OCI-M2 (cell line): ENCODE data around the gene SNRNP48.

ENCODE experiments used
- DNase-seq: peaks from one replicate; lab custom pipeline; 2025; ENCODE audit not compliant: unreplicated experiment; lab: John Stamatoyannopoulos, UW

The SNRNP48 gene

DNA sequence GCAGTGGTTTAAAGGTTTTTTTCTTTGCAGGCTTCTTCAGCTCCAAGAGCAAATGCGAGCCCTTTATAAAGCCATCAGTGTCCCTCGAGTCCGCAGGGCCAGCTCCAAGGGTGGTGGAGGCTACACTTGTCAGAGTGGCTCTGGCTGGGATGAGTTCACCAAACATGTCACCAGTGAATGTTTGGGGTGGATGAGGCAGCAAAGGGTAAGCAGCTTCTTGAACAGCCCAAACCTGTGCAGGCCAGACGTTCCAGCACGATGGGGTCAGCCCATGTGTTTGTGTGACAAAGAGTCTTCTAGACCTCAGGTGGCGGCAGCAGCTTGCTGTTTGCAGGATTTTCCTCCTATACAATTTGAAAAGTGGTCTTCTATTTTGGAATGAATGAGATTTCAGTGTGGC, 30.8 kb upstream of the SNRNP48 start:
- DNase-seq = no peak

GRCh38 chr6:7559651-7560385, 30.2 kb upstream of the SNRNP48 start:
- DNase-seq = no peak

- DNase-seq = no peak
These were observed 28.6 kb upstream of the SNRNP48 start for GRCh38 chr6:7561153-7561964.

GRCh38 chr6:7562769-7563168, 27.2 kb upstream of the SNRNP48 start:
- no peak for DNase-seq

DNA sequence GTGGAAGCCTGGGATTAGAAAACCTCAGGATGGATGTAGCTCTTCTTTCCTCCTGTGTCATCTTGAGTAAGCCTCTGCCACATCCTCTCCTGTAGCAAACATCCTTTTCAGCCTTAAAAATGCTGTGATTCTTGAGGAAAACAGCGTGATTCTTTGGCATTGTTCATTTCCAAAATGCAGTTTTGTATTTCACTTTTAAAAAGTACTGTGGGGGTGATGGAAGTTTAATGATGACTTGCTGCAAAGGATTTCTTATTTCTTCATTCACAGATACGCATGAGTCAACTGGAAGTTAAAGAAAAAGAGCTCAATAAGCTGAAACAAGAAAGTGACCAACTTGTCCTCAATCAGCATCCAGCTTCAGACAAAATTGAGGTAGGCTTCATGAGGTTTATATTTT, 23.9 kb upstream of the SNRNP48 start:
- no peak for DNase-seq

GRCh38 chr6:7566617-7567173, 23.3 kb upstream of the SNRNP48 start:
- no peak for DNase-seq

DNA sequence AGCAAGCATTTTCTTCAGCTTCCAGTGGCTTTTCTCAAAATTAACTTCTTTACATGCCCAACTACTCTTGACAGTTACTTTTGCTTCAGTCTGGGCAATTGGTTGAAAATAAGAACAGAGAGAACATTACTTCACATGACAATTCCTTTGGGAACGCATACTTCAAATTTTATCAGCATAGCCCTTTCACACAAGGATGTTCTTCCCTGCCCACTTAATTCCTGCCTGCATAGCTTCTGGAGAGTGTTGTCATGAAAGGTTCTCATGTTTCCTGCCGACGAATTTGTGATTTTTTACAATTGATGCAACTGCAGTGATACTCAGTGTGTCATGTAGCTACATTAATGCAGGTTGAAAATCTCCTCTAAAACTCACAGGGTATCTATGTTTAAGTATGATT, 22.0 kb upstream of the SNRNP48 start:
- DNase-seq = no peak

- no peak for DNase-seq
These were observed 20.9 kb upstream of the SNRNP48 start for GRCh38 chr6:7569082-7569481.

DNA sequence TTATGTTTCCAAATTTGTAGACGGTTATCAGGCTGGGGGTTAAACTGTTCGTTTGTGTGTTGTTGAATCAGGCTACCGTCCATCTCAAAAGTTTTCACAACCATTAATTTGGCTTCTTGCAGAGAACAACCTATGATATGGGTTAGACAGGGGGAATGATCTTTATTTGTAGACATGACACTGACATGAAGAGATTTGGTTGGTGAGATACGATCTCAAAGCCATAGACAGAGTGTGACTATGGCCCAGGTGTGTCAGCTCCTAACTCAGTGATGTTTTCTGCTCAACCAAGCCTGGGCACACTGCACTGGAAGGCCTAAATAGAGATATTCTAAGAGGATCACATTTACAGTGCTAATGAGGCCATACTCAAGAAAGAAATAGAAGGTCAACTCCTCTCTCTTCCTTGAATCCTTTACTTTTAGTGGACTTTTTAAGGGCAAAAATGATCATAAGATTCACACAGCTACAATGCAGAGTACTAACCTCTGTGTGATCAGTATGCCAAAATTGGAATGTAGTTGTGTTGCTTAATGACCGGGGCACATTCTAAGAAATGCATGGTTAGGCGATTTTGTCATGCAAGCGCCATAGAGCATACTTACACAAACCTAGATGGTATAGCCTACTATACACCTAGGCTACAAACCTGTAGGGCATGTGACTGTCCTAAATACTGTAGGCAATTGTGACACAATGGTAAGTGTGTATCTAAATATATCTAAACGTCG, 17.6 kb upstream of the SNRNP48 start:
- no peak for DNase-seq

DNA sequence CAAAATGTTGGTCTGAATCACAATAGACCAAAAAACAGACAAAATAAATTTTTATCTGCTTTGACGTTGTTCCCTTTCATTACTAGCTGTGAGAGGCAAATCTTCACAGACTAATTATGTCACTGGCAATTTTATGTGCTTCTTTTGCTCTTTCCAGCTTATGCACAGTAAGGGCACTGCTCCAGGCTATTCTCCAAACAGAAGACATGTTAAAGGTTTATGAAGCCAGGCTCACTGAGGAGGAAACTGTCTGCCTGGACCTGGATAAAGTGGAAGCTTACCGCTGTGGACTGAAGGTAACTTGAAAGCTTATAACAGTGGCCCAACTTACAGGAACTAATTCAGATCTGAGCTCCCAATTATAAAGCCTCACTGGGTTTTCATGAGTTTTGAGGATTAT, 15.5 kb upstream of the SNRNP48 start:
- no peak for DNase-seq

DNA sequence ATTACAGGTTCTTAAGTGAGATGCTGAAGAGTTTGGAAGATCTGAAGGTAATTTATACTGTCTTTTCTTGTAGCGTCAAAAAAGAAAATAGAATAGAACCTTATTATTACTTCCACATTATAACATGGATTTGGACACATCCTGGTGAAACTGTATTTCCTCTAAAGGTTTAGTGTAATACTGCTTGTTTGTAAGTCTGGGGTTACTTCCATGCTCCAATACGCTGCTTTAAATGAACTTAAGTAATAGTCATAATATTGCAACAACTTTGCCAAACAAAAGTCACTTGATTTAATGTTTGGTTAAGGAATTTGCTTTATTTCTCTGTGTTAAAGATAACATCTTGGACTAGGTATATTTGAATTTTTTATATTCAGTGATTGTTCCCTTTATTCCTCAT, 11.5 kb upstream of the SNRNP48 start:
- no peak for DNase-seq

GRCh38 chr6:7578931-7579330, 11.1 kb upstream of the SNRNP48 start:
- no peak for DNase-seq

- no peak for DNase-seq
These were observed 10.1 kb upstream of the SNRNP48 start for GRCh38 chr6:7579851-7580250.

DNA sequence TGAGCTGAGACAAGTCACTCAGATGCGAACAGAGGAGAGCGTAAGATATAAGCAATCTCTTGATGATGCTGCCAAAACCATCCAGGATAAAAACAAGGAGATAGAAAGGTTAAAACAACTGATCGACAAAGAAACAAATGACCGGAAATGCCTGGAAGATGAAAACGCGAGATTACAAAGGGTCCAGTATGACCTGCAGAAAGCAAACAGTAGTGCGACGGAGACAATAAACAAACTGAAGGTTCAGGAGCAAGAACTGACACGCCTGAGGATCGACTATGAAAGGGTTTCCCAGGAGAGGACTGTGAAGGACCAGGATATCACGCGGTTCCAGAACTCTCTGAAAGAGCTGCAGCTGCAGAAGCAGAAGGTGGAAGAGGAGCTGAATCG, 9.5 kb upstream of the SNRNP48 start:
- DNase-seq = no peak

DNA sequence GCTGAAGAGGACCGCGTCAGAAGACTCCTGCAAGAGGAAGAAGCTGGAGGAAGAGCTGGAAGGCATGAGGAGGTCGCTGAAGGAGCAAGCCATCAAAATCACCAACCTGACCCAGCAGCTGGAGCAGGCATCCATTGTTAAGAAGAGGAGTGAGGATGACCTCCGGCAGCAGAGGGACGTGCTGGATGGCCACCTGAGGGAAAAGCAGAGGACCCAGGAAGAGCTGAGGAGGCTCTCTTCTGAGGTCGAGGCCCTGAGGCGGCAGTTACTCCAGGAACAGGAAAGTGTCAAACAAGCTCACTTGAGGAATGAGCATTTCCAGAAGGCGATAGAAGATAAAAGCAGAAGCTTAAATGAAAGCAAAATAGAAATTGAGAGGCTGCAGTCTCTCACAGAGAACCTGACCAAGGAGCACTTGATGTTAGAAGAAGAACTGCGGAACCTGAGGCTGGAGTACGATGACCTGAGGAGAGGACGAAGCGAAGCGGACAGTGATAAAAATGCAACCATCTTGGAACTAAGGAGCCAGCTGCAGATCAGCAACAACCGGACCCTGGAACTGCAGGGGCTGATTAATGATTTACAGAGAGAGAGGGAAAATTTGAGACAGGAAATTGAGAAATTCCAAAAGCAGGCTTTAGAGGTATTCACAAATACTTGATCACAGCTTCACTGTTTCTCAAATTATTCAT, 8.9 kb upstream of the SNRNP48 start:
- no peak for DNase-seq

GRCh38 chr6:7585287-7585930, 4.6 kb upstream of the SNRNP48 start:
- DNase-seq = no peak

DNA sequence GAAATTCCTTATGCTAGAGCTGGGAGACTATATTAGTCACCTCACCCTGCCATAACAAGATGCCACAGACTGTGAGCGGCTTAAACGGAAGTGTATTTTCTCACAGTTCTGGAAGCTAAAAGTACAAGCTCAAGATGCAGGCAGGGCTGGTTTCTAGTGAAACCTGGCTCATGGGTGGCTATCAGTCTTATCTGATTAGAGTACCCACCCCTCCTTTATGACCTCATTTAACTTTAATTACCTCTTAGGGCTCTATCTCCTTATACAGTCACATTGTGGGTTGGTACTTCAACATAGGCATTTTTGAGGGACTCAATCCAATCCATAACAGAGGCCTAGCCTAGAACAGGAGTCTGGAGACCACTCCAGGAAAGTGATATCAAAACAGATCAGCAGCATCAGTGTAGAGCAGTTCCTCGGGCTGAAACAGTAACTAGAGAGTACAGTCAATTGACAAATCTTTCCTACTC, 2.3 kb upstream of the SNRNP48 start:
- DNase-seq = no peak

- no peak for DNase-seq
These were observed 1.5 kb upstream of the SNRNP48 start for GRCh38 chr6:7588506-7588905.

GRCh38 chr6:7589221-7589620, 777 bp upstream of the SNRNP48 start:
- no peak for DNase-seq

DNA sequence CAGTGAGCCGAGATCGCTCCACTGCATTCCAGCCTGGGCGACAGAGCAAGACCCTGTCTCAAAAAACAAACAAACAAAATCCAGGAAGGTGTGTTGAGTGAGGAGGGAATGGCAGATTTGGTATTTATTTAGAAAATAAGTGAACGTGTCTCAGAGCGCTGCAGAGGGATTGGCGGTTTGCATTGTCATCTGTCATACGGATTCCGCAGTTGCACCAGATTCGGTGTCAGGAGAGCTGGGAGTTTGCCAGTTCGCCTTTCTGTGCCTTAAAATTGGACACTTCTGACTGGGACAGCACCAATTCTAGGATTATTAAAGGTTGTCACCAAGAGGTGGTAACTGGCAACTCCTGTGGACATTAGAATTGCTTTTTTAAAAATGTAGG, 912 bp downstream of the SNRNP48 start:
- no peak for DNase-seq
